Suprapubic skin (tissue), 4 donors: ENCODE data around the gene ARSK. TPM values are rescaled to one million over a fixed set of nuclear protein-coding genes. Genes with fewer than 3 reads are reported as not detected.

Experiments used
- DNase-seq, 2 donors: peaks; one replicate each; pipeline ENCODE4 v3.0.0-alpha.2; 2019; ENCODE audit warnings: low spot score in 2 of 2
- H3K27ac ChIP-seq: fragments of 200-600 bp; sonication (generic); one replicate; pipeline ENCODE4 v1.5.1; 2019
- H3K27me3 ChIP-seq: fragments of 200-600 bp; sonication (generic); one replicate; pipeline ENCODE4 v1.5.1; 2019
- H3K36me3 ChIP-seq: fragments of 200-600 bp; sonication (generic); one replicate; pipeline ENCODE4 v1.5.1; 2019
- H3K4me1 ChIP-seq: fragments of 200-600 bp; sonication (generic); one replicate; pipeline ENCODE4 v1.5.1; 2019
- H3K4me3 ChIP-seq: fragments of 200-600 bp; sonication (generic); one replicate; pipeline ENCODE4 v1.5.1; 2019; ENCODE audit warnings: mild to moderate bottlenecking
- H3K9me3 ChIP-seq: fragments of 200-600 bp; sonication (generic); one replicate; pipeline ENCODE4 v1.5.1; 2019
- EP300 ChIP-seq: sonication (generic); formaldehyde crosslinking; IDR thresholded peaks from one replicate; pipeline ENCODE4 v1.6.1; 2017; ENCODE audit warnings: antibody characterized with exemption
- POLR2A ChIP-seq, 2 donors: fragments of 450-650 bp; IDR thresholded peaks; one replicate each; pipeline ENCODE4 v1.6.1; 2017; ENCODE audit warnings: antibody characterized with exemption in 2 of 2, mild to moderate bottlenecking in 2 of 2, moderate library complexity in 2 of 2
- POLR2AphosphoS5 ChIP-seq, 3 donors: sonication (generic); formaldehyde crosslinking; IDR thresholded peaks; one replicate each; pipeline ENCODE4 v1.6.1; 2017; ENCODE audit warnings: antibody characterized with exemption in 3 of 3
- WGBS: methylation state at CpG from one replicate; pipeline ENCODE4 v1.1.5; 2018; 5-methylcytosine and 5-hydroxymethylcytosine counted together
- total RNA-seq, 4 donors: library from RNA; depleted of rRNA; stranded (reverse); fragments of >200 nt; gene quantifications; one replicate each; pipeline ENCODE4 v1.1.0, GENCODE V29; 2016
- TF ChIP-seq, protein P1 (sequence below), 2 donors: fragments of 200-600 bp in 1 of 2; fragments of 450-650 bp in 1 of 2; sonication (generic) in 1 of 2; IDR thresholded peaks; one replicate each; pipeline ENCODE4 v1.5.1; 2016 to 2019; ENCODE audit warnings: antibody characterized with exemption in 2 of 2, mild to moderate bottlenecking in 1 of 2, moderate library complexity in 1 of 2

ARSK gene
- total RNA-seq, 4 donors from 2014 or later: 5.4 to 10.6 (median 8.1) TPM

DNA sequence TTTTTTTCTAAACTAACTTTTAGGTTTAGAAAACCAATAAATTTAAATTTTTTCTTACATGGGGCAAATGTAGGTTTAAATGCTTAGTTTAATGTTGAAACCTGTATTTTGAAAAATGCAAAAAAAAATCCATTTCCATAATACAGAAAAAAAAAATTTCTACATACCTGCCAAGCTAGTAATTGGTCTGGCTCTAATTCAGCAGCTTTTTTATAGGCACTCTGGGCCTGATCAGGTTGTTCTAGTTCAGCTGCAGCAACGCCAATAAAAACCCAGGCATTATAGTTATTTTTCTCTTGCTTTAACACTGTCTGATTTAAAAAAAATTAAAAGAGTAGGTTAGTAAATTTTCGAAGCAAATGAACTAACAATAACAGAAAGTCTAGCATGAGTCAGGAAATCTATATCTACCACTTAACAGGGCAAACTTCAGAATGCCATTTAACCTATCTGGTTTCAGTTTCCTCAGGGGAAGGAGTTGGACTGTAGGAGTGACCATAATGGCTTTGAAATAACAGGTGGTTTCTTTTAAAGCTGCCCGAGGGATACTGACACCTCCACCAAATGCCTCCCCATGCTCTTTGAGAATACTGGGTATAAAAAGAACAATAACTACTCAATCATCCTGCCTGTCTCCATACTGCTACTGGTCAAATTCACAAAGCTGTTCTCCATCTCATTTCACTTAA, 11.7 kb upstream of the ARSK start:
- no peak for DNase-seq
- TF ChIP-seq, protein P1, sequence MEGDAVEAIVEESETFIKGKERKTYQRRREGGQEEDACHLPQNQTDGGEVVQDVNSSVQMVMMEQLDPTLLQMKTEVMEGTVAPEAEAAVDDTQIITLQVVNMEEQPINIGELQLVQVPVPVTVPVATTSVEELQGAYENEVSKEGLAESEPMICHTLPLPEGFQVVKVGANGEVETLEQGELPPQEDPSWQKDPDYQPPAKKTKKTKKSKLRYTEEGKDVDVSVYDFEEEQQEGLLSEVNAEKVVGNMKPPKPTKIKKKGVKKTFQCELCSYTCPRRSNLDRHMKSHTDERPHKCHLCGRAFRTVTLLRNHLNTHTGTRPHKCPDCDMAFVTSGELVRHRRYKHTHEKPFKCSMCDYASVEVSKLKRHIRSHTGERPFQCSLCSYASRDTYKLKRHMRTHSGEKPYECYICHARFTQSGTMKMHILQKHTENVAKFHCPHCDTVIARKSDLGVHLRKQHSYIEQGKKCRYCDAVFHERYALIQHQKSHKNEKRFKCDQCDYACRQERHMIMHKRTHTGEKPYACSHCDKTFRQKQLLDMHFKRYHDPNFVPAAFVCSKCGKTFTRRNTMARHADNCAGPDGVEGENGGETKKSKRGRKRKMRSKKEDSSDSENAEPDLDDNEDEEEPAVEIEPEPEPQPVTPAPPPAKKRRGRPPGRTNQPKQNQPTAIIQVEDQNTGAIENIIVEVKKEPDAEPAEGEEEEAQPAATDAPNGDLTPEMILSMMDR (IDR thresholded peaks at IDR 0.05): no peak
- TF ChIP-seq POLR2A (IDR thresholded peaks at IDR 0.05) (no peak), POLR2AphosphoS5 (IDR thresholded peaks at IDR 0.05) (no peak), EP300 (no peak)
- no peaks in the 10 kb centered on the region for H3K9me3 ChIP-seq
- H3K36me3 ChIP-seq: peaks cover 78% of the 10 kb centered on the region
- peaks cover 3% of the 10 kb centered on the region for H3K4me1 ChIP-seq
- whole genome bisulfite sequencing: 35% methylated on average over 3 of the region's 3 CpGs
- no peak overlapping the region for H3K27ac ChIP-seq
- no peak overlapping the region for H3K4me3 ChIP-seq
- no peaks in the 10 kb centered on the region for H3K27me3 ChIP-seq

GRCh38 chr5:95549030-95549429, 5.9 kb upstream of the ARSK start:
- H3K9me3 ChIP-seq: no peaks in the 10 kb centered on the region
- no peak for DNase-seq
- TF ChIP-seq, protein P1 (IDR thresholded peaks at IDR 0.05): no peak
- TF ChIP-seq POLR2AphosphoS5 (IDR thresholded peaks at IDR 0.05) (no peak), POLR2A (IDR thresholded peaks at IDR 0.05) (no peak), EP300 (no peak)
- H3K27me3 ChIP-seq: no peaks in the 10 kb centered on the region
- peaks cover 13% of the 10 kb centered on the region for H3K4me1 ChIP-seq
- no peak overlapping the region for H3K4me3 ChIP-seq
- H3K27ac ChIP-seq: no peak overlapping the region
- peaks cover 39% of the 10 kb centered on the region for H3K36me3 ChIP-seq

DNA sequence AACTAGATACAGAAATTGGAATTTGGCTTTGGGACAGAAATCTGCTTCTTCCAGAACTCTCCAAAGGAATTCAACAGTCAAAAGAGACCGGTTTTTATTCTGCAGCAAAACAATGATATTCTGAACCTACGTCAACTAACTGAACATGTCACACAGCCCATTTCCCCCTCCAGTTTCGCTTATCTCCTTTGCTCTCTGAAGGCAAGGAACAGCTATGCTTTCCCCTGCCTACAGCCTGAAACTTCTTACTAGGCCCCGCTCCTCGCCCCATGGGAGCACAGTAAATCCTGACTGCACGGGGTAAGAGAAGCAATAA, 612 bp upstream of the ARSK start:
- H3K4me1 ChIP-seq: peaks cover 25% of the 10 kb centered on the region
- H3K27ac ChIP-seq: peak overlapping the region; percentile 83
- H3K9me3 ChIP-seq: no peaks in the 10 kb centered on the region
- TF ChIP-seq, protein P1 (IDR thresholded peaks at IDR 0.05): no peak
- no peak for TF ChIP-seq EP300
- TF ChIP-seq POLR2AphosphoS5 (IDR thresholded peaks at IDR 0.05): no peak
- no peak for TF ChIP-seq POLR2A (IDR thresholded peaks at IDR 0.05)
- H3K36me3 ChIP-seq: peaks cover under 1% of the 10 kb centered on the region
- no peak for DNase-seq
- peak overlapping the region; percentile 67 for H3K4me3 ChIP-seq
- under 1% methylated on average over 6 of the region's 6 CpGs for WGBS
- H3K27me3 ChIP-seq: no peaks in the 10 kb centered on the region

DNA sequence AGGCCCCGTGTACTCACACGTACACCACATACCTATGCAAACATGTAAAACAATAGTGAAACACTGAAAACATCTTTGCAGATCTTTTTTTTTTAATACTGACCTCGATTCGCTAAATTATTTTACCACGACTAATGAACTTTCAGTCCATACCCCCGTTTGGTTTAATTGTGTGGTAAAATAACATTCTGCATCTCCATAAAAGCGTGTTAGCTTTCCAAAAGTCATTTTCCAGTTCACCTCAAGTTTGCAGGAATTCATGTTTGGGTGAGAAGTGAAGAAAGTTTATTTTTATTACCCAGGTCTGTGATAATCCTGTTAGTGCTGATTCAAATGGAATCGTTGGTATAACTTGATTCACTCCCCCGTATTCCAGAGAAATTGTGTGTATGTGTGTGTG, 652 bp downstream of the ARSK start:
- WGBS: under 1% methylated on average over 9 of the region's 9 CpGs

DNA sequence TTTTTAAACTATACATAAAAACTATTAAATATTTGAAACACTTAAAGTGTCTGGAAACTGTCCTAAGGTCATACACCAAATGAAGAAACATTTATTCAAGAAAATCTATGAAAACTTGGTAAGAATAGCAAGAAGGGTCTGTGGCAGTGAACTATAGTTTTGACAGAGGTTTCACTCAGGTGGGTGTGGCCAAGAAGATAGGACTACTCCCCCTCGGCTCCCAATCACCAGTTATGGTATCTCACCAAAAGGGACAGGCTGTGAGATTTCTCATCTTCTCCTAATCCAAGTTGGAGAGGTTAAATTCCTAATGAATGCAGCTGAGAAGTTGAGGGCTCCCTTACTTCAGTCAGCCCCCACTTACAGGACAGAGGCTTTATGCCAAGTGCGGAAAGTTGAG, 2.9 kb downstream of the ARSK start:
- WGBS: 78% methylated on average over 2 of the region's 2 CpGs
- H3K4me3 ChIP-seq: no peak overlapping the region
- no peak for DNase-seq
- TF ChIP-seq, protein P1 (IDR thresholded peaks at IDR 0.05): no peak
- TF ChIP-seq EP300: no peak
- TF ChIP-seq POLR2A (IDR thresholded peaks at IDR 0.05): no peak
- TF ChIP-seq POLR2AphosphoS5 (IDR thresholded peaks at IDR 0.05): no peak
- H3K36me3 ChIP-seq: no peaks in the 10 kb centered on the region
- no peaks in the 10 kb centered on the region for H3K9me3 ChIP-seq
- H3K4me1 ChIP-seq: peaks cover 25% of the 10 kb centered on the region
- H3K27ac ChIP-seq: no peak overlapping the region
- no peaks in the 10 kb centered on the region for H3K27me3 ChIP-seq

More for the DNA sequence above, 652 bp downstream of the ARSK start:
- Histone ChIP-seq H3K4me1 (peaks cover 25% of the 10 kb centered on the region), H3K27ac (peak overlapping the region; percentile 83), H3K9me3 (no peaks in the 10 kb centered on the region), H3K27me3 (no peaks in the 10 kb centered on the region), H3K36me3 (no peaks in the 10 kb centered on the region), H3K4me3 (peak overlapping the region; percentile 67)
- no peak for TF ChIP-seq POLR2AphosphoS5 (IDR thresholded peaks at IDR 0.05)
- TF ChIP-seq, protein P1 (IDR thresholded peaks at IDR 0.05): no peak
- no peak for TF ChIP-seq EP300
- TF ChIP-seq POLR2A (IDR thresholded peaks at IDR 0.05): no peak
- no peak for DNase-seq
